GM13976 (cell line): Measurements from ENCODE around the gene THAP7.

Experiments used
- DNase-seq: peaks from one replicate; pipeline ENCODE4 v3.0.0; 2012; ENCODE audit warnings: low spot score
- CTCF ChIP-seq: IDR thresholded peaks from 2 replicates; pipeline ENCODE4 v1.5.1; 2012; ENCODE audit warnings: borderline replicate concordance, mild to moderate bottlenecking; ENCODE audit not compliant: insufficient read depth; ENCODE audit errors: extremely low read depth, missing control alignments, control extremely low read depth
- in situ Hi-C: fragments of 300-500 bp; cut with MboI; formaldehyde crosslinking; loops from one replicate; pipeline ENCODE4 v1.12.0; 2022; ENCODE audit warnings: low sequenced_read_pairs, mixed read lengths, inconsistent platforms; ENCODE audit not compliant: unreplicated experiment

THAP7 gene

GRCh38 chr22:21015466-21016006 is 13.6 kb upstream of the THAP7 start:
- no peak for DNase-seq
- no peak for TF ChIP-seq CTCF
- in situ Hi-C loops = no loop called here

GRCh38 chr22:21014726-21015465 is 13.0 kb upstream of the THAP7 start, which contains the start of gene P2RX6:
Gene P2RX6 (plus strand): TSS chr22:21015165. CDS start chr22:21015175, 10 bp downstream.
- TF ChIP-seq CTCF = no peak
- no peak for DNase-seq
- in situ Hi-C loops = no loop called here

GRCh38 chr22:21014202-21014725 is 12.3 kb upstream of the THAP7 start:
- in situ Hi-C loops = no loop called here
- DNase-seq = peak; percentile 96

GRCh38 chr22:21013657-21014201 is 11.8 kb upstream of the THAP7 start:
- in situ Hi-C loops = no loop called here
- no peak for DNase-seq
- no peak for TF ChIP-seq CTCF

More at GRCh38 chr22:21014202-21014725, 12.3 kb upstream of the THAP7 start:
- no peak for TF ChIP-seq CTCF

- TF ChIP-seq CTCF = no peak
- no peak for DNase-seq
- in situ Hi-C loops = no loop called here
Observed at GRCh38 chr22:21012446-21013407, 10.8 kb upstream of the THAP7 start.
